Measurements from ENCODE around the gene SEMA4D. TPM values are rescaled to one million over a fixed set of nuclear protein-coding genes. Genes with fewer than 3 reads are reported as not detected.
A peak's percentile ranks its signal among the peaks of the same experiment; 100 is the strongest.

The SEMA4D gene
- polyA plus RNA-seq, 1 donor from 2014 or later, result 35.3 TPM

DNA sequence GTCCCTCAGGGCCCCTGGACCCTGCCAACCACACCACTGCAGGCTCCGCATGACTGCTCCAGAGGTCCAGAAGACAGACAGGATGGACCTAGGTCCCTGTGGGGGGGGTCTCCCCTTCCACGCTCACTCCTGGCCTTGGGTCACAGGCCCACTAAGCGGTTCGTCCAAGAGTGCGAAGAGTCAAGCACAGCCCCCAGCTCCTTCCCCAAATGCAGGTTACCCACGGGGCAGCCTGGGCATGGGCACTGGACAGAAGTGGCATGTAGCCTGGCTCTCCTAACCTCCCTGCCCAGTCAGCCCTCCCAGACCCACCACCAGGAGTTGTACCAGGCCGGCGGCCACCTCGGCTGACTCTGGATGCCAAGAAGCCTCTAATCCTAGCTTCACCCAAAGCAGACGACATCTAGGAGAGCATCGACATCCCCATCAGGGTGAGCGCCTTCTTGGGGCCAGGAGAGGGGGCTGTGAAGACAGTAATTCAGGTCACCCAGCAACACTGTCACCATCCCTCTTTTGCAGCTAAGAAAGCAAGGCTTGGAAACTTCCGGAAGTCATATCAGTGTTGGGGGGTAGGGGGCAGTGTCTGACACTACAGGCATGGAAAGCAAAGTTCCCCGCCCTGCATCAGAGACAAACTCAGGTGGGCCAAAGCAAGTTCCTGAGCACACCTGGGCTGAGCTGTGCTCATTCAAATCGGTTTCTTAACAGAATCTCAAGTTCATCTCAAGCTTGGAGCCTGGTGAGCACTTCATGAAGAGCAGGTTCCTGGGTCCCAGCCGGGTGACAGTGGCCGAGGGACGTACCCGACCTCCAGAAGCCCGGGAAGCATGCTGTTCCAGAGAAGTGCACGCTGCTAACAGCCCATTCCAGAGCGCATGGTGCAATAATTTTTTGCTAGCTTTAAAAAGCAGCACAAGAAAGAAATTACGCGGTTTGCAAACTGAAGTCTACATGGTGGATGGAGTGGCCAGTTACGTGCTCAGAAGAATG is 68.7 kb downstream of the SEMA4D start:
- Mint-ChIP-seq H3K4me3 (peak overlapping the region in 2 of 4 donors; percentile 23 to 78), H3K9me3 (no peaks in the 10 kb centered on the region), H3K27me3 (no peaks in the 10 kb centered on the region), H3K36me3 (peaks cover 11% of the 10 kb centered on the region), H3K4me1 (peaks cover 68 to 87% (median 79%) of the 10 kb centered on the region in 3 donors), H3K27ac (peak overlapping the region in 2 of 3 donors; percentile 33 to 47)

DNA sequence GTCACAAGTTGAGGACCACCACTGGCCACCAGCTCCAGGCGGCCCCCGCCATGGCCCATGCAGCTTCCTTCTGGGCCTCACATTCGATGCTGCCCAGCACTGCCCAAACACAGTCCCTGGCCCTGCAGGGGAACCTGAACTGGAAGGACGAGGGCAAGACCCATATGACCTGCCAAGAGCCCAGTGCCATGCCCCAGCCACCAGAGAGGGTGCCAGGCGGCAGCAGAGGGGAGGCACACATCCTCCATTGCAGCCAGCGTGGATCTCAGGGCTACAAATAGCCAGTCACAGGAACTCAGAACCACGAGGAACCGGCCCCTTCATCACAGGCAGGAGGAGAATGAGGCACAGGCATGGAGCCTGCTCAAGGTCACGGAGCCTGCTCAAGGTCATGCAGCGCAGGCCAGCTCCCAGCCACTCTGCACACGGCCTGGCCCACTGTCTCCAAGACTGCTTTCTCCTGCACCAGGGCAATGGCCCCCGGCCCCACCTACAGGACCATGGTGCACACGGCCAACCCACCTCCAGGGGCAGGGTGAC is 69.6 kb downstream of the SEMA4D start:
- Mint-ChIP-seq H3K4me1 (peaks cover 66 to 82% (median 79%) of the 10 kb centered on the region in 3 donors), H3K36me3 (peaks cover 11% of the 10 kb centered on the region), H3K9me3 (no peaks in the 10 kb centered on the region), H3K4me3 (peak overlapping the region in 3 of 4 donors; percentile 23 to 71 (median 43)), H3K27me3 (no peaks in the 10 kb centered on the region), H3K27ac (peak overlapping the region in 2 of 3 donors; percentile 39 to 82)

DNA sequence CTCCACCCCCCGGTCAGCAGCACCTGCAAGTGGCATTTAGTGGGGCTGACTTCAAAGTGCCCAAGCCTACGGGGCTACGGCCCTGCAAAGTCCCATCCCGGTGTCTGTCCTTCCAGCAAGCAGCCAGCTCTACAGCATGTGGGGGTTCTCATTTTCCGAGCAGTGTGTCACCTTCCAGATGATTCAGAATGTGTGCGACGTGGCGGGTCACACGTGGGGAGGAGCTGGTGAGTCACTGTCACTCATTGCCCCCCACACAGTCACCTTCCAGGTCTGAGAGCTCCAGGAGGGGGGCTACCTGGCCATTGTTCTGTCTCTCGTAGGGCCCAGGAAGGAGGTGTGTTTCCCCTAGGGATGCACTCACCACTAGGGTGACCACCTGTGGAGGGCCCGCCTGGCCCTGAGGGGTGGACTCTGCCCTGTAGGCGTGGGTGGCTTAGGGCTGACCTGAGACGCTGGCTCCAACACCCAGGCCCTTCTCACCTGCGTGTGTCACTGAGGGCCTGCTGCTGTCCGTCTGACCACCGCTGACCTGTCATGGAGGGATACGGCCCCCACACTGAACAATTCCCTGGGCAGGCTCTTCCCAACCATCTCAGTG is 70.2 kb downstream of the SEMA4D start:
- Mint-ChIP-seq H3K36me3 (peaks cover 11% of the 10 kb centered on the region), H3K4me3 (peak overlapping the region in 2 of 4 donors; percentile 12 to 91), H3K9me3 (no peaks in the 10 kb centered on the region), H3K4me1 (peaks cover 62 to 81% (median 75%) of the 10 kb centered on the region in 3 donors), H3K27ac (peak overlapping the region; percentile 39 to 88 (median 82)), H3K27me3 (no peaks in the 10 kb centered on the region)

DNA sequence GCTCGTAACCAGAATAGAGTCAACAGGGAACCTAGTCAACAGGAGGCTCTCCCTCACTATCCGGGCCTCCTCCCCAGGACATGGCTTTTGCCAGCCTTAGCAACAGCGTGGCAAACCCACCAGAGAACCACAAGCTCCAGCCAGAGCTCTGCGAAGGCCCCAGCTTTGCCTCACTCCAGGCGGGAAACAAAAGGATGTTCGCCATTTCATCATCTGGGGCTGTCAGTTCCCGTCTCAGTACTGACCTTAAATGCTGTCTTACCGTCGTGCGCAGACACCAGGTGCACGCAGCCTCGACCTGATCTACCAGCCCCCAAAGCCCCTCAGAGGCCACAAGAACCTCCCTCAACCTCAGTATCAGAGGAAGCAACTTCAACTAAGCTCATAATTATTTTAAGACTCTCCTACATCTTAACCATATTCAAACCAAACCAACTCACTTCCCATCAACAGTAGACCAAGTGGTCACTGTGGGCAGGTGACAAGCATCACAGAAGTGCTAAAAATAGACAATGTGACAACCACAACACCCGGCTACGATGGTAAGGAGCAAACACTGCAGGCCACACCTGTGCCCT is 71.4 kb downstream of the SEMA4D start:
- Mint-ChIP-seq H3K4me1 (peaks cover 56 to 77% (median 72%) of the 10 kb centered on the region in 3 donors), H3K4me3 (peak overlapping the region; percentile 28 to 91 (median 70)), H3K9me3 (no peaks in the 10 kb centered on the region), H3K27me3 (no peaks in the 10 kb centered on the region), H3K36me3 (peaks cover 8% of the 10 kb centered on the region), H3K27ac (peak overlapping the region; percentile 82 to 92 (median 88))

DNA sequence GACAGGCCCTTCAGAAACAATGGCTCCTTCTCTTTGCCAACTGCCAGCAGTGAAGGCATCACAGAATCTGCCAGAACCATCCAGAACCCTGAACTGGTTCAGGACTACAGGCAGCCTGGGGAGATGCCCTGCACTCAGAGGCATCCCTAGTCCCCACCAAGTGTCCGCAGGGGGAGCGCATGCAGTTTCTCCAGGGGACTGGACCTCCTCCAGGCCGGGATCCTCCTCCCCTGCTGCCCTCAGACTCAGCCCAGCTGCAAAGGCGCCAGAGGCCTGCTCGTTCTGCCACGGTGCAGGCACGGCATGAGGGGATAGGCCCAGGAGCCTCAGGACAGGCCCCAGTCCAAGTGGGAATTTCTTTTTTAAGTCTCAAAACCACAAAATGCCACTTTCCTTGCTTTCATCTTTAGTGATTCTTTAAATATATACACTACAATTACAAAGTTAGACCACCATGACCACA is 72.0 kb downstream of the SEMA4D start:
- Mint-ChIP-seq H3K27ac (peak overlapping the region; percentile 82 to 92 (median 88)), H3K36me3 (peaks cover 8% of the 10 kb centered on the region), H3K9me3 (no peaks in the 10 kb centered on the region), H3K4me1 (peaks cover 56 to 77% (median 72%) of the 10 kb centered on the region in 3 donors), H3K4me3 (peak overlapping the region; percentile 28 to 91 (median 74)), H3K27me3 (no peaks in the 10 kb centered on the region)

DNA sequence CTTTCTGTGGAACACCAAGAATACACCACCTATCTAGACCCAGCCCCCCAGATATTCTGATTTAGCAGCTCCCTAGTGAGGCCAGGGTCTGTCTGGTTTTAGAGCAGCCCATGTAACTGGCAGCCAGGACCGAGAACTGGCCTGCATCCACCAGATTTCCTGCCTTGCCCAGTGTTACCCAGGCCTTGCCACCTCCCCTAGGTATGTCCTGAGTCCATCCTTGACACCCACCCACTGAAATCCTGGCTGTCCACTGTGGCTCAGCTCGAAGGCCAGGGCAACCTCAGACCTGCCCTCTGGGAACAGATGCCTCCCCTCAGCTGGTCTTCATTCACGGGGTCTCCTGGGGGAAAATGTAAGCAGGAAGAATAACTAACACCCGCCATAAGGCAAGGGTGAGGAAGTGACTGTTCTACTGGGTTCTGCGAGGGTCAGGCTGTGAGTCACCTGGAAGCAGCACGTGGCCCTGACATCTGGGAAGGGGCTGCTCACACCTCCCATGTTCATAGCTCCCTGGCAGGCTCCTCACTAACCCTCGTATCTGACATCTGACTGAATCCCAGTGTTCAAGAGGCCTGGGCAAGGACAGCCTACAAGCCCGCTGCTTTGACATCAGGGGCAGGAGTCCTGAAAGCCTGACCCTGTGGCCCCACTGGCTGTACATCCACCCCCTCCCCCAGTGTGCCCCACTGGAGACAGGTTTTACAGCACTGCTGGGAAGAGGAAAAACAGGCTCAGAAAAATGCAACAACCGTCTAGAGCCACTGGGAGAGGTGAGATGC is 72.7 kb downstream of the SEMA4D start:
- H3K4me1 Mint-ChIP-seq, result peaks cover 61 to 80% (median 69%) of the 10 kb centered on the region in 3 donors
- no peaks in the 10 kb centered on the region for H3K27me3 Mint-ChIP-seq
- peaks cover 8% of the 10 kb centered on the region for H3K36me3 Mint-ChIP-seq
- no peaks in the 10 kb centered on the region for H3K9me3 Mint-ChIP-seq
- peak overlapping the region; percentile 57 to 86 (median 63) for H3K27ac Mint-ChIP-seq
- peak overlapping the region in 3 of 4 donors; percentile 16 to 81 (median 45) for H3K4me3 Mint-ChIP-seq

DNA sequence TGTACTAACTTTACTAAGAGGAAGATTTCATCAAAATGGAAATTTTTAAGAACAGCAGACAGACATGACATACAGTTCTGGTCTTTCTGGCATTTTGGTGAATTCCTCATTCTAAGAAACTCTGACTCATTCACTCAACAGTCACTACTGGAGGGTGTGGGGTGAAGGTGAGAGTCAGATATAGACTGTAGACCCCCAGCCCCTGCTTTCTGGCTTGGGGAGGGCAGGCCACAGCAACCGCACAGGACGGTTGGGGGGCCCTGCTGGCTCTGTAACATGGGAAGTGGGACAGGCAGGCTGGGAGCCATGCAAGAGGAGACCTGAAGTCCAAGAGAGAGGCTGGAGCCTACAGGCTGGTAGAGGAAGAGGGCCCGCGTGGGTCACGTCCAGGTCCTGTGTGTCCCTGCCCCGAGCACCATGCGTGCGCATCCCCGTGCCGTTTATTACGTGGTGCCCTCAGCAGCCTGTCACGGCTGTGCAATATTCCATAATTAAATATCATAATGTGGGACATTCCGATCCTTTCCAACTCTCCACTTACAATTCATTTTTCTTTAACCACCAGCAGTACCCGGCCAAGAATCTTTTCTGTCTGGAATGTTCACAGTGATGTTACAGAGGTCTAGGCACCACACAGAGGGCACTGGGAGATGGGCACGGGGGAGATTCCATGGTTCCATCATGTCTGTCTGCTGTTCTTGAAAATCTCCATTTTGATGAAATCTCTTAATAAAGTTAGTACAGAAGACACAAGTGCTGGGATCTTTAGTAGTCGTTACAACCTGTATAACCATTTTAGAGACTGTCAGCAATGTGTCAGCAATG is 75.5 kb downstream of the SEMA4D start:
- no peaks in the 10 kb centered on the region for H3K9me3 Mint-ChIP-seq
- H3K4me3 Mint-ChIP-seq, result peak overlapping the region in 2 of 4 donors; percentile 39 to 73
- H3K4me1 Mint-ChIP-seq, result peaks cover 59 to 76% (median 65%) of the 10 kb centered on the region in 3 donors
- H3K27me3 Mint-ChIP-seq, result no peaks in the 10 kb centered on the region
- peak overlapping the region in 2 of 3 donors; percentile 68 to 84 for H3K27ac Mint-ChIP-seq
- peaks cover 6% of the 10 kb centered on the region for H3K36me3 Mint-ChIP-seq

DNA sequence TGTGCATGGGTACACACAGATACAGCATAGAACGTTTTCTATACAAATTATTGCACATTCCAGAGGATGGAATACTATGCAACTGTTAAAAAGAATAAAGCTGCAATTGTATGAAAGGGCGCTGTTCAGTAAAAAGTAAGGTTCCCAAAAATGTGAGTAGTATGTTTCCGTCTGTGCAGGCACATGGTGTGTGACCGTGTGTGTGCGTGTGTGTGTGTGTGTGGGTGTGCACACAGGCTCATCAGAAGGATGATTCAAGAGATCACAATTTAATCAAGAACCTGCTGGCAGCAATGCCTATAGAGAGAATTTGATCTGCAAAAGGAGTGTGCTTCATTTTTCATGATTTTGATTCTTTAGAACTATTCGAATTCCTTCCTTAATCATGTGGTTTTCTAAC is 76.3 kb downstream of the SEMA4D start:
- H3K4me1 Mint-ChIP-seq, result peaks cover 59 to 76% (median 62%) of the 10 kb centered on the region in 3 donors
- no peak overlapping the region for H3K27ac Mint-ChIP-seq
- peaks cover 8% of the 10 kb centered on the region for H3K36me3 Mint-ChIP-seq
- no peaks in the 10 kb centered on the region for H3K27me3 Mint-ChIP-seq
- H3K4me3 Mint-ChIP-seq, result no peak overlapping the region
- H3K9me3 Mint-ChIP-seq, result no peaks in the 10 kb centered on the region

DNA sequence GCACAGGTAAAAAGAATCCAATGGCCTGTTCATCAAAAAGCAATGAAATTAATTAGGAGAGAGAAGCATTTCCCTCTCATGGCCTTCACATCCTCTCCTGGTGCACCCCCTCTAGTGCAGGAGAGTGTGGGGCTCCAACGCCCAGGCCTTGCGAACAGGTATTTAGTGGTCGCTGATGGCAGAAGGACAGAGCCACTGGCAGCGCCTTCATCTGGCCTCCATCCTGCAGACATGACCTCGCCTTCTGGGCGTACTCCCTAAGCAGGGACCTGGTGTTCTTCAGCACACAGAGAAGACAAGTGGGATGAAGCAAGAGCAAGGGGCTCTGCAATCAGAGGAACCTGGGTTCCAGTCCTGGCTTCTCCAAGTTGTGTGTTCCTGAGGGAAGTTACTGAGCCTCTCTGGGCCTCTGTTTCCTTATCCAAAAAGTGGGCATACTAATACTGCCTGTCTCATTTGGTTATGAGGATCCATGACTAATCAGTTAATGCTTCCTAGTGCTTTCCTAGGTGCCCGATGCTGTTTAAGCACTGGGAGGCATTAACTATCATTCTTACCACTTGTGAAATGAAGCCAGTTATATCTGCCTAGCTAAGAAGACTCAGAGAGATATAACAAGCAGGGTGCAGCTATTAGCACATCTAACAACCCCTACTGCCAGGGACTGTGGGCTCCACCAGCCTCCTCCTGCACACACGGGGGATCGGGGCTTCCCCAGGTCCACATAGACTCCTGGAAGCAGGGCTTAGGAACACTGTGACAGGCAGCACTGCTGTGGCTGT is 77.3 kb downstream of the SEMA4D start:
- H3K4me1 Mint-ChIP-seq, result peaks cover 53 to 71% (median 60%) of the 10 kb centered on the region in 3 donors
- H3K4me3 Mint-ChIP-seq, result peak overlapping the region; percentile 13 to 96 (median 68)
- H3K9me3 Mint-ChIP-seq, result no peaks in the 10 kb centered on the region
- H3K27me3 Mint-ChIP-seq, result no peaks in the 10 kb centered on the region
- peaks cover 12% of the 10 kb centered on the region for H3K36me3 Mint-ChIP-seq
- H3K27ac Mint-ChIP-seq, result peak overlapping the region; percentile 28 to 96 (median 75)

DNA sequence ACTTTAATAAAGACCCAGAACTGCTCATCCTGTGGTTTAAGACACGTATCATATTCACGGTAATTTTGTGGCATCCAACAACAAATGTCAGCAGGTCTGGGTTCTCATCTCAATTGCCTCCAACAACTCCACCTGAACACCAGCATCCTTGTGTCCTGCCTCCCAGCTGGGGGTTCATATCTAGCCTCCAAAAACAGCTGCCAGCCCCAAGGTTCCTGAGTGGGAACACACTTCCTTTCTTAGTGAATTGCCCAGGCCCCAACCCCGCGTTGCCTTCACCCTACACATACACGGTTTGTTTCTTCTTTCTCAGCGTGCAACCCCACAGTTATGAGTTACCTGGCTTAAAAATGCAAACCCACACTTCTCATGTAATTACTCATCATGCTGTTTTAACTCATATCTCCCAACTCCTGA is 77.9 kb downstream of the SEMA4D start:
- Mint-ChIP-seq H3K27ac (peak overlapping the region; percentile 11 to 96 (median 75)), H3K9me3 (no peaks in the 10 kb centered on the region), H3K27me3 (no peaks in the 10 kb centered on the region), H3K4me1 (peaks cover 53 to 70% (median 58%) of the 10 kb centered on the region in 3 donors), H3K36me3 (peaks cover 13% of the 10 kb centered on the region), H3K4me3 (peak overlapping the region; percentile 13 to 96 (median 68))

DNA sequence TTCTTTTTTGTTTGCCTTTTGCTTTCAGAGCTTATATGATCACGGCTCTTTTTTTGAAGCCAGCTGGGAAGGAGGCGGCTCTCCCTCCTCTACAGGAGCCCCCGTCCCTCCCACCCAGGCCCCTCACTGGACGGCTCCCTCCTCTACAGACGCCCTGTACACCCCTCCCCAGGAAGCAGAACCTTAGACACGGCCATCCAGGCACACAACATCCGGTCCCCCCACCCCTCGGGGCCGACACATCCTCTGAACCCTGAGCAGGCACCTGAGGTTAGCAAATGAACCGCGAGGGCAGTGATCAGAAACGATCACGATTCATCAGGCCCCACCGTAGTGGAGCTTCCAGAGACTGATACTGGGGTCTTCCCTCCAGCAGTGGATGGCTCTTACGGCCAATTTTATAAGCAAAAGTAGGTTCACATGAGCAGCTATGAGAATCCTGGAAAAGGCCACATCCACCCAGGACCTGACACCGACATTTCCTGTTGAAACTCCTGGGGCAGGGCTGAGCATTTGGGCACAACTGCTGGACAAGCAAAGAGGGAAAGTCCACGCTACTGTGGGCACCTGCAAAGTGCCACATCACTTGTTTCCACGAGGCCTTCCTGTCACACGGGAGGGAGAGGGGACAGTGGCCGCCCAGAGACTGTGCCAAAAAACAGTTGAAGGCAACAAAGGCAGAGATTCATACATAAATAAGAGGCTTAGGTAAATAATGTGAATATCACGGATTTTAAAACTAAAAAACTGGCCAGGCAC is 78.9 kb downstream of the SEMA4D start:
- Mint-ChIP-seq H3K27ac (peak overlapping the region; percentile 63 to 96 (median 93)), H3K4me1 (peaks cover 51 to 63% (median 53%) of the 10 kb centered on the region in 3 donors), H3K9me3 (no peaks in the 10 kb centered on the region), H3K36me3 (peaks cover 9% of the 10 kb centered on the region), H3K27me3 (no peaks in the 10 kb centered on the region), H3K4me3 (peak overlapping the region; percentile 68 to 96 (median 84))

DNA sequence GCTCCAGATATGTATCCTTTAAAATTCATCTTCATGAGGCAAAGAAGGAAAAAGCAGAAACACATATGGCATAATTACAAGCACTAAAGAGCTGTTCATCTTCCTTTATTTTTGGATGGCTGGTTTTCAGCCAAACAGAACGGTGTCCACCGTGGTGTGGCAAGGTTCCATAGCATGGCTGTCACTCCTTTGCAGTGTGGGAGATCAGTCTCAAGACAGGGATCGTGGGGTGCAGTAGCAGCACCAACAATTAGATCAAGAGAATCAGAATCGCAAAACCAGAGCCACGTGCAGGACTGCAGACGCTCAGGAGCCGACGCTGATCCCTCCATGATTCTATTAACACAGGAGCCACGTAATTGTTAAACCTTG is 79.5 kb downstream of the SEMA4D start:
- Mint-ChIP-seq H3K36me3 (peaks cover 9% of the 10 kb centered on the region), H3K27me3 (no peaks in the 10 kb centered on the region), H3K4me3 (peak overlapping the region; percentile 68 to 96 (median 84)), H3K4me1 (peaks cover 49 to 63% (median 58%) of the 10 kb centered on the region in 3 donors), H3K27ac (peak overlapping the region; percentile 63 to 96 (median 93)), H3K9me3 (no peaks in the 10 kb centered on the region)
